NCI-H446 treated with DMSO at 0.1 percent for 48 hours (cell line): Measurements from ENCODE around the gene NCBP2.

ENCODE experiments used
- DNase-seq: peaks from one replicate; lab custom pipeline; 2025; lab: John Stamatoyannopoulos, UW

NCBP2 gene

DNA sequence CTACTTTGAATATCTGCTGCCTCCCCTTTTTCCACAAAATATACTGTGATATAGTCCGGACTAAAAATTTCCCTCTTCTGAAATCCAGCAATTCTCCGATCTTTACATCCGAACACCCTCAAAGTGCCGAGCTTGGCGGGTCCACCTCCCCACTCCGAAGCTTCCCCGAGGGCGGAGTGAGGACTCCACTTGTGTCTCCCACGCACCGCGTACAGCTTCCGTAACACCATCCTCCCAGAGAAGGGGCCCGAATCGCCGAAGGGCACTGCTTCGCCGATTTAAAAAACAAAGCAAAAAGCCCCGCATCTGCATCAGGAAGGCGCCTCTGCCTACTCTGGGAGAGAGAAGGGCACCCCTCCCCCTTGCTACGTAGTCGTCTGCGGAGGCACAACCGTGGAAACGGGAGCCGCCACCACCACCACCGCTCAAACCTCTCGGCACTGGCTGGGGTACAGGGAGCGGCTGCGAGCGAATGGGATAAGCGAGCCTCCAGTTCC, 551 bp downstream of the NCBP2 start:
- DNase-seq, result no peak

DNA sequence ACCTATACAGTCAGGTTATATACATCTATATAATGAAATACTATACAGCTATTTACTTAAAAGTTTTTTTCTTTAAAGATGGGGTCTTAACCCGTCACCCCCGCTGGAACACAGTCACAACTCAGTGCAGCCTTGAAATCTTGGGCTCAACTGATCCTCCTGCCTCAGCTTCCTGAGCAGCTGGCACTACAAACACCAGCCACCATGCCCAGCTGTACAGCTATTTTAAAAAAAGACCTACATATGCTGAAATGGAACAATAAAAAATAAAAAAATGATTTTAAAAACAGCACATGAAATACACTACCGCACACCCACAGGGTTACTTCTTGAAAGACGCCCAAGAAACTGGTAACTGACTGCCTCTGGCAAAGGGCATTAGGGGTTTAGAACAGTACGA, 3.8 kb downstream of the NCBP2 start:
- DNase-seq, result no peak

DNA sequence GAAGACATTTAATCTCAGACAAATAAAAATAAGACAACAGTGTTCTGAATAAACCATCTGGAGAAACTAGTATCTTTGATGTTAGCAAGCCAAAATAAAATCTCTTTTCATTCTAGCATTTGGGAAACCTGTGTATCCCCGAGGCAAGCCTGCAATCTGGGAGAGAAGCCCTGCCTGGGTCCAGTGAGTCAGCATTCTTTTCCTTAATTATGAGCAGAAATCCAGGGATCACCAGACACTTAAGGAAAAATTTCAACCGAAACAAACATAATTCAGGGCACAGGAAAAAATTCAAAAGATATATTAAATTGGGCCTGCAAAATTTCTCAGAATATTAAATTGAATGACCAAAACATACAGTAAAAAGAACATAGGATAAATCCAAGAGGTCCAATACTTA, 4.2 kb downstream of the NCBP2 start:
- DNase-seq, result no peak

DNA sequence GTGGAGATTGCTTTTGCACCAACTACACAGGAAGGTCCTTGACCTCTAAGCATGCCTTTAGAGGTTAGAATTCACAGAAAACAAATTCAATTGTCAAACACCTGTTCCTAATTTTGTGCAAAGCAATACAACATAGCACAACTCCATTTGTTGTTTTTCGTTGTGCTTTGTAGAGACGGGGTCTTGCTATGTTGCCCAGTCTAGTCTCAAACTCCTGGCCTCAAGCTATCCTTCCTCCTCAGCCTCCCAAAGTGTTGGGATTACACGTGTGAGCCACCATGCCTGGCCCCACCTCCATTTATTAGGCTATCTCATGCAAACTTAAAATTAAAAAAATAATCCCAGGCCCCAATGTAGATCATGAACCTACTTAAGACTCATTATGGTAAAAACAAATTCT, 6.0 kb downstream of the NCBP2 start:
- DNase-seq, result no peak

DNA sequence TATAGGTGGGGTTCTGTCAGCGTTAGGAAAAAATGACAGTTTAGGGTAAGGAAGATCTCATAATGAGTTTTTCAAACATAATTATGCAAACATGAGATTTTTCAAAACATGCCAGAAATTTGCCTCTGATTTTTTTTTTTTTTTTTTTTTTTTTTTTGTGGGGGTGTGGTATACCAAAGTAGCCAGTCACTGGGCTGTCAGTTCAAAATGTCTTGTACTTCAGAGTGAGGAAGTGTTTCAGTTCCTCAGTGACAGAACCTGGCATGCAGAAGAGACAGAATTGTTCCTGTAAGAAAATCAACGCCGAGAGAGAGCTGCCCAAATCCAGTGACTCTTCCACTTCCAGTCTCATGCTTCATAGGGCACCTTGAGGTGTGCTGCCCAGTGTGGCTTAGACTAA, 9.7 kb downstream of the NCBP2 start:
- no peak for DNase-seq

DNA sequence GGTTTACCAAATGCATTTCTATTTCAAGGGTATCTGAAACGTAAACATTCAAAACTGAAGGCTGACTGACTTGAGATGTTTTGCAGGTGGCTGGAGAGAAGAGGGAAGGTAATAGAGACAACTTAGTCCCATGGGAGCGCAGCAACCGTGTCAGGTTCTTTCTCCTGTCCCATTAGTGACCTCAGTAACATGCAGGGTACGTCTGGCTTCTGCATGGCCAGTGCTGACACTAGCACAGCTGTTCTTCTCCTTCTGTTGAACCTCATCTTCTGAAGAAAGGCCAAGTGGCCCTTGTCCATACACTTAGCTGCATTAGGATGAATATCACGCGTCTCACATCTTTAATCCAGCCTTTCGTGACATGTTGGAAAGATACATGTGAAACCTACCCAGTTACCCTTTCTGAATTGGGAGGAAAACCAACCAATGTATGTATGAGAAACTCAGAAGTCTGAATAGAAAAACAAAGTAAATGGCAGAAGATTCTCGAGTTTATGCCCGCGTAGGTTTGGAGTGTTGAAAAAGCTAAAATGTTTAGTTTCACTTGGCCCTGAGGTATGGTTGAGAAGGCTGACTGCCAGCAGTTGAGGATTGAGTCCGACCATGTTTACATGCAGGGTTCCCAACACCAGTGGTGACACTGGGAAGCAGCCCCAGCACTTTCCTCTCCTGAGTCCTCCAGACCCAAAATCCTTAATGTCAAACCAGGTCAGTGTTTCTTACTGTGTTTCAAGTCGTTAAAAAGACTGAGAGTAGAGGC, 10.3 kb downstream of the NCBP2 start:
- DNase-seq, result no peak

DNA sequence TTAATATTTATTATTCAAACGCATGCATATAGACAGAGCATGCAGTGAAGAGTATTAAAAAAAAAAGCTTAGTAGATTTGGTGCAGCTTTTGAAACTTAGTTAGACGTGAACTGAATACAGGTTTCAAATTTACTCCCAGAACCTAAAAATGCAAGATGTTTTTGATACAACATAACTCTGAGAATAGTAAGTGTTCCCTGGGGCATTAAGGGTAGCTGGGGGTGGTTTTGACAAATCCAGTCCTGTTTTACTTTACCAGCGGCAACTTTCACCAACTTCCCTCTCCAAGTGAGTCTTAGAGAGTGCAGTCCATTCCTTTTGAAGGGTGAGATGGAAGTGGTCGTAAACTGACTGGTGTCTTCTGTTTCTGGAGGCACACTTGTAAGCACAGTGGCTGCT, 11.2 kb downstream of the NCBP2 start:
- no peak for DNase-seq

DNA sequence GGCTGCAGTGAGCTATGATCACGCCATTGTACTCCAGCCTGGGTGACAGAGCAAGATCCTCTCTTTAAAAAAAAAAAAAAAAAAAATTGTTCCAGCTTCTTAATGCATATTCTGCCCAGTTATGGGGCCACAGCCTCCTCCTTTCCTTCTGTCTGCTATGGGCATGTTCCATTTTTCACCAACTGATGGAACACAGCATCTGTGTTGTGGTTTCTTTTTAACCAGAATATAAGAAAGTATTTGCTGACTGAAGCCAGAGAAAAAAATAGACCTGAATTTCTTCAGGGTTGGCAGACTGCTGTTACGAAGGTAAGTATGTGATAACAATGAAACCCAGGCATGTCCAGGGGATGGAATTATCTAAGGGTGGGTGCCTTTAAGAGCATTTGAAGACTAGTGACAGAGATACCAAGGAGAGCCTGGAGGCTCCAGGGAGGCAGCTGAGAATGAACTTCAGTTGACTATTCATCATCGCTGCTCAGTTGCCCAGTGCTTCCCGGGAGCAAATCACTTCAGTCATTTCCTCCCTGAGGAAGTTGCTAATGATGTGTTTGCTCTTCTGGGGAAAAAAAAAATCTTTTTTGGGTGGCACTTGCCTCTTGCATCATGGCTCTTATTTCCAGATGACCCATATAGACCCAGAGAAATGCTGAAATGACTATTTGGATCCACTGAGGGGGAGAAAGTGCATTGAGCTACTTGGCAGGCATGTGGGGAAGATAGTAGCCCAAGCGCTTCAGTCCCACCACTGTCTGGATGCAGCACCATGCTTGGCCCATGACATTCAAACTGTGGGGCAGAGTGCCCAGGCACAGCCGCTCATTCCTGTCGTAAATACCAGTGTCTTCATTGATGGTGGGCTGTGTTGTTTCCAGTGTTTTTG, 14.5 kb downstream of the NCBP2 start:
- DNase-seq, result no peak

DNA sequence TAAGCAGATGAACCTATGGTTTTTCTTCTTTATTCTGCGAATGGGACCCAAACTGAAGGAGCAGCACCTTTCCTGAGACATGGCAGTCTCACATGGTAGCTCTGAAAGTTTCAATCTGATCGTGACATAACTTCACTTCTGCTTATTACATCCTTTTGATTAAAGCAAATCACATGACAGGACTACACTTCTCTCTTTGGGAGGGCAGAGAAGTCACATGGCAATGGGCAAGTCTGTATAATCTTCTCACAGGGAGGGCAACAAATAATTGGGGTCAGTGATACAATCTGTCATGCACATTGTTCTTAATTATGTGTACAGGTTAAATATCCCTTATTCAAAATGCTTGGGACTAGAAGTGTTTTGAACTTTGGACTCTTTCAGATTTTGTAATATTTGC, 21.6 kb downstream of the NCBP2 start:
- no peak for DNase-seq

DNA sequence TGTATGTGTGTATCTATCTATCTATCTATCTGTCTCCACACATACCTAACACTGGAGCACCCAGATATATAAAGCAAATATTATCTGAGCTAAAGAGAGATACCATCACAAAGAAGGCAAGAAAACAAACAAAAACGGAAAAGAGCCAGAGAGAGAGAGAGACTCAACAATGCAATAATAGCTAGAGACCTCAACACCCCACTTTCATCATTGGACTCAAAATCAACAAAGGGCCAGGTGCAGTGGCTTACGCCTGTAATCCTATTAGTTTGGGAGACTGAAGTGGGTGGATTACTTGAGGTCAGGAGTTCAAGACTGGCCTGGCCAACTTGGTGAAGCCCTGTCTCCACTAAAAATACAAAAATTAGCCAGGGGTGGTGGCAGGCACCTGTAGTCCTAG, 23.4 kb downstream of the NCBP2 start:
- no peak for DNase-seq

DNA sequence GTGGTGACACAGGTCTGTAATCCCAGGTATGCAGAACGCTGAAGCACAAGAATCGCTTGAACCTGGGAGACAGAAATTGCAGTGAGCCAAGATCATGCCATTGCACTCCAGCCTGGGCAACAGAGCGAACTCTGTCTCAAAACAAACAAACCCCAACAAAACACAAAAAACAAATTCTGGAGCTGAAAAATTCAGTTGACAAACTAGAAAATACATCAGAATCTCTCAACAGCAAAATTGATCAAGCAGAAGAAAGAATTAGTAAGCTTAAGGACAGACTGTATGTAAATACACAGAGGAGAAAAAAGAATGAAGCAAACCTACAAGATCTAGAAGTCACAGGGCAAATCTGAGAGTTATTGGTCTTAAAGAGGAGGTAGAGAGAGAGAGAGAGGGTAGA, 25.3 kb downstream of the NCBP2 start:
- DNase-seq, result no peak

DNA sequence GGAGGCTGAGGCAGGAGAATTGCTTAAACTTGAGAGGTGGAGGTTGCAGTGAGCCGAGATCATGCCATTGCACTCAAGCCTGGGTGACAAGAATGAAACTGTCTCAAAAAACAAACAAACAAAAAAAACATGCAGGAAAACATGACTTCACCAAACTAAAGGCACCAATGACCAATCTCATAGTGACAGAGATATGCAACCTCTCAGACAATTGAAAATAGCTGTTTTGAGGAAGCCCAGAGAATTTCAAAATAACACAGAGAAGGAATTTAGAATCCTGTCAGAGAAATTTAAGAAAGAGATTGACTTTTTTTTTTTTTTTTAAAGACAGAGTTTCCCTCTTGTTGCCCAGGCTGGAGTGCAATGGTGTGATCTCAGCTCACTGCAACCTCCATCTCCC, 26.1 kb downstream of the NCBP2 start:
- no peak for DNase-seq

DNA sequence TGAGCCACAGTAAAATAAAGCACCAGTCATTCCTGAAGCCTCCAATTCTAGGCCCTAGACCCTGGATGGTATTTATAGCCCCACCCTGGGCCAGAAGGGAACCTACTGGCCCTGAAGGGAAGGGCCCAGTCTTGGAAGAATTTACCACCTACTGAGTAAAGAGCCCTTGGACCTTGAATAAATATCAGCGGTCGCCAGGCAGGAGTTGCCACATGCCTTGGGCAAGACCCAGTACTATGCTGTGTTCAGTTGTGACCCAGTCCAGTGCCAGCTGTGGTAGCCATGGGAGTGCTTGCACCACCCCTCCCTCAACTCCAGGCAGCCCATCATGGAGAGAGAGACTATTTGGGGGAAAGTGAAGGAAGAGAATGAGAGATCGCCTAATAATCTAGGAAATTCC, 27.0 kb downstream of the NCBP2 start:
- no peak for DNase-seq

DNA sequence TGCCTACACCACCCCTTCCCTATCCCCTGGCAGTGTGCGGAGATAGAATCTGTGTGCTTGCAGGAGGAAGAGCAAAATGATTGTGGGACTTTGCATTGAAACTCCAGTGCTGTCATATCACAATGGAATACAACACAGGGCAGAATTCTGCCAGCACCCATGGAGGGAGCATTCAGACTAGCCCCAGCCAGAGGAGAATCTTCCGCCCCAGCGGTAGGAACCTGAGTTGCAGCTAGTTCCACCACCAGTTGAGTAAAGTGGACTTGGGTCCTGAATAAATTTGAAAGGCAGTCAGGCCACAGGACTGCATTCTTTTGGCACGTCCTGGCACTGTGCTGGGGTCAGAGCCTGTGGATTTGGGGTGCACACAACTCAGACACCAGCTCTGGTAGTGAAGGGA, 27.5 kb downstream of the NCBP2 start:
- no peak for DNase-seq

DNA sequence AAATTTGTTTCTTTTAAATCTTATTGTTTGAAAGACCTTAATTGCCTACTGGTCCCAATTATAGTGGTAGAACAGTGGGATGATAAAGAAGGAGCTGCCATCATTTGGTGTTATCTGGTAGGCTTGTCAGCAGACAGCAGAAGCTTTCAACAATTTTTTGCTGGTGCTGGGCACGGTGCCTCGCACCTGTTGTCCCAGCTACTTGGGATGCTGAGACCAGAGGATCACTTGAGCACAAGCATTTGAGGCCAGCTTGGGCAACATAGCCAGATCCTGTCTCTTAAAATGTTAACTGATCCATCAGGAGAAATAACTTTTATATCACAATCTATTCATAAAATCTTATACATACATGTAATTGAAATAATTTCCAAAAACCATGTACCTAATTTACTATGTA, 38.6 kb downstream of the NCBP2 start:
- DNase-seq, result no peak

DNA sequence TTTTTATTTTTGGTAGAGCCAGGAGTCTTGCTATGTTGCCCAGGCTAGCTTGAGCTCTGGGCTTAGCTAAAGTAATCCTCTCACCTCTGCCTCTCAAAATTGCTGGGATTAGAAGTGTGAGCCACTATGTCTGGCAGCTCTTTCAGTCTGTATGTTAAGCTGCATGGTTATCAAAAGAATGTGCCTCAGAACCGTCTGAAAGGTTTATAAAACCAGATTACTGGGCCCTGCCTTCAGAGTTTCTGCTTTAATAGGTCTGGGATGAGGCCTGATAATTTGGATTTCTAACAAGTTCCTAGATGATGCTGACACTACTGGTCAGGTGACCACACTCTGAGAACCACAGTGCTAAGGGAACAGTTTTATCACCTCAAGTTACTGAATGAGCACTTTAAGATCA, 40.0 kb downstream of the NCBP2 start:
- no peak for DNase-seq

DNA sequence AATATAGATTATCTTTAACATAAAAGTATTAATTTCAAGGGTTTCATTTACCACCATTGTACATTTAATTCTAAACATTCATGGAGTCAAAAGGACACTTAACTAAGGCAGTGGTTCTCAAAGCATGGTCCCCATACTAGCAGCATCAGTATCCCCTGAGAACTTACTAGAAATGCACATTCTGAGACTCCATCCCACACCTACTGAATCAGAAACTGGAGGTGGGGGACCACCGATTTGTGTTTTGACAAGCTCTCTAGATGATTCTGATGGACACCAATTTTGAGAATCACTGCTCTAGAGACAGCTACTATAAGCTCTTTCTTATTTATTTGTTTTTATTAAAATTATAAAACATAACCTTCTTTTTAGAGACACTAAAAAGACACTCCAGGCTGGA, 40.6 kb downstream of the NCBP2 start:
- no peak for DNase-seq

DNA sequence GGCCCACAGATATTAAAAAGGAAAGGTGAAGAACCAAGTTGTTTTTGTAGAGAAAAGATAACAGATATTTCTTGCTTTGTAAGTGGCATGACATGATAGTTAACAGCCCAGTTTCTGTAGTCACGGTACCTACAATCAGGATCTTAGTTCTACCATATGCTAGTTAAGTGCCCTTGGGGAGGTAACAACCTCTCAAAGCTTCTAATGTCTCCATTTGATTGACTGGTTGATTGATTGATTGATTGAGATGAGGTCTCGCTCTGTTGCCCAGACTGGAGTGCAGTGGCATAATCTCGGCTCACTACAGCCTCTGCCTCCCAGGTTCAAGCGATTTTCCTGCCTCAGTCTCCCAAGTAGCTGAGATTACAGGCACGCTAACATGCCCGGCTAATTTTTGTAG, 46.1 kb downstream of the NCBP2 start:
- no peak for DNase-seq

DNA sequence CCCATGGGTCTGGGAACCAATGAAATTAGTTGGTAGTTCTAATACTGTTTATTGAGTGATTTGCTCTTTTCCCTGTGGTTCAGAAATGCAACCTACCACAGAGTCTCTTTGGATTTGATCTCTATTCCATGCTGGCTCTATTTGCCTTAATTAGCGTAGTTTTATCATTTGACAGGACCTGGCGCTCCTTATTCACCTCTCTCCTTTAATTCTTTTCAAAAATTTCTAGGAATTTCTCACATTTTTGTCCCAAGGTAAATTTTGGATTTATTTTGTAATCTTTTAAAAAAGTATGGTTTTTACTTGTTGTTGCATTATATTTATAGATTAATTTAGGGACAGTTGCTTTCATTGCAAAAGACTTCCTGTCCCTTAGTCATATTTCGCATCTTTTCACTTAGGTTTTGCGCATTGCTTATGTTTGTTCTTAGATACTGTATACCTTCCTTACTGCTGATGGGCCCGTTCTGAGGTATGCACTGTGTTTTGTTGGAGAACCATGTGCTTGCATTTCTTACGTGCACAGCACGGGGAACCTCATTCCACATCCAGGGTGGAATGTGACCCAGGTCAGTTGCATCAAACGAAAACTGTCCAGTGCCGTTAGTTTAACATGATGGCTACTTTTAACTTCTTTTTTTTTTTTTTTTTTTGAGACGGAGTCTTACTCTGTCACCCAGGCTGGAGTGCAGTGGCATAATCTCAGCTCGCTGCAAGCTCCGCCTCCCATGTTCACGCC, 47.6 kb downstream of the NCBP2 start:
- no peak for DNase-seq

DNA sequence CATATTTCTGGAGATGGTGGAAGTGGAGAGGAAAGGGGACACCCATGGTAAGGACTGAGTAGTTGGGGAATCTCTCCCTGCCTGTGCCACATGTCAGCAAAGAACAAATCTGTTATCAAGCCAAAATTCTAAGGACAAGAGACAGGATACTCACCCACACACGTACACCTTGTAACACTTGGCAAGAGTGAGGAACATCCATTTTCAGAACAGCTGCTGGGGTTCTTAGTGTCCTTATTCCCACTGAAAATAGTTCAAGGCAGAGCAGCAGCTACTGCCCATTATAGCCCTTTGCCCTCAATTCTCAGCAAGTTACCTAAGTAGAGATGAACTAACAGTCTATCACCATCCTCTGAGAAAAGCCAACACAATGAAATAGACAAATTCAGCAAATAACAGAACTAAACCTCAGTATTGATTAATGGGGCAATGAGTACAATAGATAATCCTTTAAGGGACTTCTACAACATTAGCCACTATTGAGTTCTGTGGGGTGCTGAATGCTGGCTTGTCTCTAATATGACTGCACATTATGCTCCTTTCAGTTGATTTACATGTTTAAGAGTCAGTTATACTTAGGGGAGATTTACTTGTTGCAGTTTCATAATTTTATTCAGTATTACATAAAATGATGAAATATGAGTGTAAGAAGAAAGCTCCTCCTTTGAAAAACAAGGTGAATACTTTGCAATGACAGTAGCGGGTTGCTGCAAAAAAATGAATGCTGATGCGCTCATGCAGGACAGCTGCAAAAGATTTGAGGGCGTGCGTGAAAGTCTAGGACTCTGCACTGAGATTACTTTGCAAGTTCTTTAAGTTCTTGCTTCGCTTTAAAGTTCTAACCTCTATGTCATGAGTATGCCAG, 52.3 kb downstream of the NCBP2 start:
- no peak for DNase-seq

DNA sequence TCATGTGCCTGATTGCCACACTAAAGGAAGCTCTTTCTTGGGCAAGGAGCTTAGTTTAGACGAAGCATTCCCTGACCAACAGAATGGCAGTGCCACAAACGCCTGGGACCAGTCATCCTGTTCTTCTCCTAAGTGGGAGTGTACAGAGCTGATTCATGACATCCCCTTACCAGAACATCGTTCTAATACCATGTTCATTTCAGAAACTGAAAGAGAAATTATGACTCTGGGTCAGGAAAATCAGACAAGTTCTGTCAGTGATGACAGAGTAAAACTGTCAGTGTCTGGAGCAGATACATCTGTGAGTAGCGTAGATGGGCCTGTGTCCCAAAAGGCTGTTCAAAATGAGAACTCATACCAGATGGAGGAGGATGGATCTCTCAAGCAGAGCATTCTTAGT, 56.2 kb downstream of the NCBP2 start:
- DNase-seq, result no peak
